Type B pancreatic cell (in vitro differentiated cells): Measurements from ENCODE around the gene TAF6. TPM values are rescaled to one million over a fixed set of nuclear protein-coding genes. Genes with fewer than 3 reads are reported as not detected.

ENCODE experiments used
- DNase-seq: peaks from one replicate; pipeline ENCODE4 v3.0.0; 2021; ENCODE audit warnings: mixed read lengths; ENCODE audit not compliant: unreplicated experiment; ENCODE audit errors: extremely low spot score
- H3K27ac Mint-ChIP-seq: 2 replicates; pipeline ENCODE4 v1.8.0; 2021; ENCODE audit warnings: mild to moderate bottlenecking, mixed read lengths
- H3K27me3 Mint-ChIP-seq: 2 replicates; pipeline ENCODE4 v1.8.0; 2021; ENCODE audit warnings: mixed read lengths
- H3K36me3 Mint-ChIP-seq: 2 replicates; pipeline ENCODE4 v1.8.0; 2021; ENCODE audit warnings: mixed read lengths
- H3K4me1 Mint-ChIP-seq: one replicate; pipeline ENCODE4 v1.8.0; 2021; ENCODE audit warnings: mixed read lengths; ENCODE audit not compliant: unreplicated experiment
- H3K4me3 Mint-ChIP-seq: 2 replicates; pipeline ENCODE4 v1.8.0; 2021; ENCODE audit warnings: mild to moderate bottlenecking, mixed read lengths
- H3K9me3 Mint-ChIP-seq: 2 replicates; pipeline ENCODE4 v1.8.0; 2021; ENCODE audit warnings: mixed read lengths
- total RNA-seq: library from RNA; stranded (reverse); gene quantifications from 2 replicates; pipeline ENCODE4 v1.2.1, GENCODE V29; 2021; ENCODE audit warnings: low replicate concordance
- TF ChIP-seq, protein P1 (sequence below): fragments of 200-600 bp; sonication (generic); conservative IDR thresholded peaks from 2 replicates; pipeline ENCODE4 v1.5.0; 2021; ENCODE audit warnings: antibody characterized with exemption, mild to moderate bottlenecking

Gene TAF6
- total RNA-seq, 1 donor from 2014 or later, result 77.7 TPM

GRCh38 chr7:100102950-100103840, 16.0 kb downstream of the TAF6 start:
- Mint-ChIP-seq H3K27ac (peak overlapping the region; percentile 98), H3K27me3 (no peaks in the 10 kb centered on the region), H3K4me1 (peaks cover 26% of the 10 kb centered on the region), H3K36me3 (peaks cover 23% of the 10 kb centered on the region), H3K4me3 (peak overlapping the region; percentile 96), H3K9me3 (no peaks in the 10 kb centered on the region)
- no peak for DNase-seq
- TF ChIP-seq, protein P1, sequence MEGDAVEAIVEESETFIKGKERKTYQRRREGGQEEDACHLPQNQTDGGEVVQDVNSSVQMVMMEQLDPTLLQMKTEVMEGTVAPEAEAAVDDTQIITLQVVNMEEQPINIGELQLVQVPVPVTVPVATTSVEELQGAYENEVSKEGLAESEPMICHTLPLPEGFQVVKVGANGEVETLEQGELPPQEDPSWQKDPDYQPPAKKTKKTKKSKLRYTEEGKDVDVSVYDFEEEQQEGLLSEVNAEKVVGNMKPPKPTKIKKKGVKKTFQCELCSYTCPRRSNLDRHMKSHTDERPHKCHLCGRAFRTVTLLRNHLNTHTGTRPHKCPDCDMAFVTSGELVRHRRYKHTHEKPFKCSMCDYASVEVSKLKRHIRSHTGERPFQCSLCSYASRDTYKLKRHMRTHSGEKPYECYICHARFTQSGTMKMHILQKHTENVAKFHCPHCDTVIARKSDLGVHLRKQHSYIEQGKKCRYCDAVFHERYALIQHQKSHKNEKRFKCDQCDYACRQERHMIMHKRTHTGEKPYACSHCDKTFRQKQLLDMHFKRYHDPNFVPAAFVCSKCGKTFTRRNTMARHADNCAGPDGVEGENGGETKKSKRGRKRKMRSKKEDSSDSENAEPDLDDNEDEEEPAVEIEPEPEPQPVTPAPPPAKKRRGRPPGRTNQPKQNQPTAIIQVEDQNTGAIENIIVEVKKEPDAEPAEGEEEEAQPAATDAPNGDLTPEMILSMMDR, result no peak

GRCh38 chr7:100101016-100101862, 17.9 kb downstream of the TAF6 start, which contains the start of the genes AP4M1 and MCM7:
Gene AP4M1, plus strand, starts transcription at chr7:100101643. Its CDS starts 72 bp downstream, at chr7:100101715.
Gene MCM7, minus strand, starts transcription at chr7:100101397. Its CDS starts 103 bp downstream, at chr7:100101294.
- Mint-ChIP-seq H3K27me3 (no peaks in the 10 kb centered on the region), H3K4me1 (peaks cover 32% of the 10 kb centered on the region), H3K9me3 (no peaks in the 10 kb centered on the region), H3K4me3 (peak within 1 kb of the TSS; percentile 96), H3K27ac (peak within 1 kb of the TSS; percentile 98), H3K36me3 (peaks cover 31% of the 10 kb centered on the region)
- peak; percentile 99 for DNase-seq
- TF ChIP-seq, protein P1, result no peak

DNA sequence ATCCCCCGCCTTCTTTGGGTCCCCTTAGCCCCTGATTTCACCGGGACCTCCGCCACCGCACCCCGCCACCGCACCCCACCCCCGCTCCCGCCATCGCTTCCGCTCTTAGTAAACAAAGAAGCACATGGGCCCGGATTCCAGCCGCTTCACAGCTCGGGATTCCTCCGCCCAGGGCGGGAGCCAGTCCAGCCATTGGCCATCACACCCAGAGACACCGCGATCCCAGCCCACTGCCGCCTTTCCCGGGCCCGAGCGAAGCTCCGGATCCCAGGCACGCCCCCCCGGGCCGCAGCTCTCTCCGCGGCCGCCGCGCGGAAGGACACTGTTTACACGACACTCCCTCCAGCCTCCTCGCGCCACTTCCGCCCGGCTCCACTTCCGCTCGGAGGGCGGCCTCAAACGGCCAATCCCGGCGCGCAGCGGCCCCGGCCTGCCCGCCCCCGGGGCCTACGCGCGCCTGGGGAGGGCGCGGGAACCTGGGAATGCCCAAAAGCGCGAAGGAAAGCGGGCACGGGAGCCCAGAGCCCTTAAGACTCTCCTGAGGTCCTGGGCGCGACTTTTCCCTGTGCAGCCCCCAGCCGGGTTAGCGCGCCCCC, 18.6 kb downstream of the TAF6 start:
- Mint-ChIP-seq H3K4me1 (peaks cover 37% of the 10 kb centered on the region), H3K9me3 (no peaks in the 10 kb centered on the region), H3K36me3 (peaks cover 37% of the 10 kb centered on the region), H3K4me3 (peak overlapping the region; percentile 96), H3K27ac (peak overlapping the region; percentile 98), H3K27me3 (no peaks in the 10 kb centered on the region)
- TF ChIP-seq, protein P1, result no peak
- DNase-seq, result peak; percentile 97

DNA sequence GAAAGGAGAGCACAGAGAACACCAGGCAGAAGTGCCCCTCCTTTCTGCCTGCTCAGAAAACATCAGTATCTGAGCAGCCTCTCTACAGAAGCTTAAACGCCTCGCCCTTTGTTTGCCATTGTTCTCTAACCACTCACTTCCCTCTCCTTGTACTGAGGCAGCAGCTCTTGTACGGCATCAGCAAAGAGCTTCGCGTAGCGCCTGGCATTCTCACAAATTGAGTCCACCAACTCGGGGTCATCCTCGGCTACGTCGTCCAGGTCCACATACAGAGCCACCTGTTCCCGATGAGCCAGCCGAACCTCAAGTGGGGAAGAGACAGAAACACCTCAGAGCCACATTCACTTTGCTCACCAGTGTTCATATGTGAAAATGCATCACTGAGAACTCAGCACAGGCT, 19.7 kb downstream of the TAF6 start:
- Mint-ChIP-seq H3K4me1 (peaks cover 43% of the 10 kb centered on the region), H3K27me3 (no peaks in the 10 kb centered on the region), H3K4me3 (peak overlapping the region; percentile 96), H3K9me3 (no peaks in the 10 kb centered on the region), H3K36me3 (peaks cover 41% of the 10 kb centered on the region), H3K27ac (peak overlapping the region; percentile 98)
- DNase-seq, result no peak
- TF ChIP-seq, protein P1, result no peak

DNA sequence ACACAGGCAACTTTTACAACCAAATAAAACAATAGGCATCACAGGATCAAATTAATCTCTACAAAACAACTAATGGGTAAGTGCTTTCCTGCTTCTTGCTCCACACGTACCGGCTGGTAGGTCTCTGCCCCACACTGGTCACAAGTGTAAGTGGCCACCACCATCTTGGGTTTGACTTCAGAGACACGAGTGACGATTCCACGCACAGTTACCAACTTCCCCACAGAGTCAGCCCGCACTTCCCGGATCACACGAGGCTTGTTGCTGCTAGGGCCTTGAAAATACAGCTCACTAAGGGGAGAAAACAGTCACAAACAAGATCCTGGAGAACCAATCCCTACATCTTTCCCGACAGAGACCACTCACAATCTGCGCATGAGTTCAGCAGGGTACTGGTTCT, 20.2 kb downstream of the TAF6 start:
- Mint-ChIP-seq H3K27ac (peak overlapping the region; percentile 98), H3K4me3 (peak overlapping the region; percentile 96), H3K9me3 (no peaks in the 10 kb centered on the region), H3K4me1 (peaks cover 42% of the 10 kb centered on the region), H3K36me3 (peaks cover 41% of the 10 kb centered on the region), H3K27me3 (no peaks in the 10 kb centered on the region)
- no peak for DNase-seq
- TF ChIP-seq, protein P1, result no peak
